HG03039 (cell line): ENCODE results near the gene CRTAP.
A peak's percentile ranks its signal among the peaks of the same experiment; 100 is the strongest.
"Not testable (repeated sequence)": the region's sequence is repeated elsewhere in the genome, so short reads cannot be mapped to it uniquely, and the experiment has no call there.

ENCODE experiments used
- ATAC-seq: cut with Tn5 transposase; IDR thresholded peaks from one replicate; pipeline ENCODE4 v1.9.1; 2021; ENCODE audit warnings: mild to moderate bottlenecking, moderate library complexity; ENCODE audit not compliant: unreplicated experiment

The CRTAP gene

GRCh38 chr3:33113772-33114621 is at the start of gene CRTAP:
CRTAP (plus strand) TSS chr3:33114014; CDS start chr3:33114078, 64 bp downstream.
- peak; percentile 77 for ATAC-seq

- ATAC-seq = no peak
These were observed 48.9 kb upstream of the CRTAP start for GRCh38 chr3:33064929-33065328.

- ATAC-seq = no peak
These were observed 46.3 kb upstream of the CRTAP start for GRCh38 chr3:33067484-33067883.

GRCh38 chr3:33069862-33070261 is 44.0 kb upstream of the CRTAP start:
- not testable (repeated sequence) for ATAC-seq

GRCh38 chr3:33071181-33071580 is 42.6 kb upstream of the CRTAP start:
- ATAC-seq = no peak

GRCh38 chr3:33071946-33072345 is 41.9 kb upstream of the CRTAP start:
- no peak for ATAC-seq

- ATAC-seq = no peak
These were observed 39.4 kb upstream of the CRTAP start for GRCh38 chr3:33074217-33075067.

GRCh38 chr3:33075995-33076394 is 37.8 kb upstream of the CRTAP start:
- no peak for ATAC-seq

- no peak for ATAC-seq
These were observed 36.9 kb upstream of the CRTAP start for GRCh38 chr3:33076952-33077351.

- no peak for ATAC-seq
These were observed 35.8 kb upstream of the CRTAP start for GRCh38 chr3:33077976-33078375.

- ATAC-seq = not testable (repeated sequence)
These were observed 34.0 kb upstream of the CRTAP start for GRCh38 chr3:33079813-33080212.

- ATAC-seq = no peak
These were observed 32.0 kb upstream of the CRTAP start for GRCh38 chr3:33081812-33082211.

GRCh38 chr3:33083958-33084357 is 29.9 kb upstream of the CRTAP start:
- ATAC-seq = no peak

GRCh38 chr3:33088691-33089090 is 25.1 kb upstream of the CRTAP start:
- no peak for ATAC-seq

GRCh38 chr3:33089515-33089914 is 24.3 kb upstream of the CRTAP start:
- ATAC-seq = peak; percentile 75

- ATAC-seq = no peak
These were observed 22.1 kb upstream of the CRTAP start for GRCh38 chr3:33091746-33092145.

GRCh38 chr3:33092496-33093254 is 21.1 kb upstream of the CRTAP start:
- no peak for ATAC-seq

GRCh38 chr3:33093847-33094246 is 20.0 kb upstream of the CRTAP start:
- ATAC-seq = no peak

GRCh38 chr3:33095436-33095835 is 18.4 kb upstream of the CRTAP start:
- no peak for ATAC-seq

GRCh38 chr3:33096093-33096868 is 17.5 kb upstream of the CRTAP start:
- peak; percentile 34 for ATAC-seq
